HepG2 (cell line): ENCODE results near the gene OPRL1. TPM values are rescaled to one million over a fixed set of nuclear protein-coding genes. Genes with fewer than 3 reads are reported as not detected.
A peak's percentile ranks its signal among the peaks of the same experiment; 100 is the strongest.

Source experiments
- KMT2B ChIP-seq: IDR thresholded peaks from 2 replicates; pipeline ENCODE4 v1.6.1; 2016; ENCODE audit warnings: missing genetic modification reagents, missing compliant biosample characterization
- MED8 ChIP-seq: sonication (generic); formaldehyde crosslinking; IDR thresholded peaks from 2 replicates; pipeline ENCODE4 v1.8.1; 2023; ENCODE audit warnings: mild to moderate bottlenecking, missing genetic modification reagents; ENCODE audit not compliant: insufficient replicate concordance
- PLRG1 ChIP-seq: fragments of 450-650 bp; conservative IDR thresholded peaks from 2 replicates; pipeline ENCODE4 v1.6.1; 2016
- STAG1 ChIP-seq: sonication (generic); formaldehyde crosslinking; IDR thresholded peaks from 2 replicates; pipeline ENCODE4 v1.4.0; 2020; ENCODE audit warnings: missing genetic modification reagents
- ZNF142 ChIP-seq: sonication (generic); formaldehyde crosslinking; IDR thresholded peaks from 2 replicates; pipeline ENCODE4 v1.4.0; 2020; ENCODE audit warnings: missing genetic modification reagents
- ZNF20 ChIP-seq: sonication (generic); formaldehyde crosslinking; IDR thresholded peaks from 2 replicates; pipeline ENCODE4 v1.4.0; 2020; ENCODE audit warnings: mild to moderate bottlenecking, moderate library complexity, missing genetic modification reagents
- ZNF292 ChIP-seq: sonication (generic); formaldehyde crosslinking; IDR thresholded peaks from 2 replicates; pipeline ENCODE4 v1.8.1; 2022; ENCODE audit warnings: mild to moderate bottlenecking, low read depth, missing genetic modification reagents, borderline replicate concordance
- ZNF646 ChIP-seq: sonication (generic); formaldehyde crosslinking; IDR thresholded peaks from 2 replicates; pipeline ENCODE4 v1.9.0; 2021; ENCODE audit warnings: mild to moderate bottlenecking, missing genetic modification reagents
- ZNF687 ChIP-seq: sonication (generic); formaldehyde crosslinking; IDR thresholded peaks from 2 replicates; pipeline ENCODE4 v1.5.1; 2020; ENCODE audit warnings: mild to moderate bottlenecking, missing genetic modification reagents, moderate library complexity
- polyA plus RNA-seq, 8 experiments: library from polyadenylated mRNA; depleted of rRNA in 3 of 8; stranded (reverse) in 7 of 8; unstranded in 1 of 8; fragments of >200 nt; fragmentation: Illumina TruSeq in 4 of 8; extraction: Trizol in 4 of 8; gene quantifications; 2 replicates each; pipeline versions ENCODE4 v1.2.1 to v1.2.3, GENCODE V29; 2011 to 2016; ENCODE audit warnings: low read depth in 4 of 8, missing spikeins in 1 of 8, mixed read lengths in 1 of 8; ENCODE audit not compliant: insufficient read depth in 1 of 8
- total RNA-seq, 5 experiments: library from RNA; depleted of rRNA; stranded (reverse); fragments of >200 nt; fragmentation: Illumina TruSeq; extraction: Trizol; gene quantifications; 2 replicates each; pipeline ENCODE4 v1.2.3, GENCODE V29; 2016; ENCODE audit warnings: low read depth in 1 of 5
- TF ChIP-seq, protein P1 (sequence below): sonication (generic); formaldehyde crosslinking; IDR thresholded peaks from 2 replicates; pipeline ENCODE4 v1.4.0; 2020; ENCODE audit warnings: mild to moderate bottlenecking, missing genetic modification reagents

The OPRL1 gene
- total and polyA plus RNA-seq, 2 of the 13 experiments (the other 11 are each of a cell fraction or from before 2014, with no cell fraction given), result 0.35 to 0.71 TPM

GRCh38 chr20:64119681-64120341 is 39.9 kb downstream of the OPRL1 start (continued):
- peak; percentile 57 for TF ChIP-seq ZNF687 (CRISPR knock-in tag)
- 0 out of 2 replicates have a peak, but pooled peaks have one; percentile 15 for TF ChIP-seq ZNF292 (CRISPR knock-in tag)
- TF ChIP-seq ZNF20, result no peak
- no peak for TF ChIP-seq ZNF142
- TF ChIP-seq PLRG1, result no peak
- no peak for TF ChIP-seq STAG1
- TF ChIP-seq MED8 (CRISPR knock-in tag), result peak; percentile 52
- 0 out of 2 replicates have a peak, but pooled peaks have one; percentile 0 for TF ChIP-seq KMT2B (CRISPR knock-in tag)
- TF ChIP-seq ZNF646 (CRISPR knock-in tag), result no peak
- TF ChIP-seq, protein P1, sequence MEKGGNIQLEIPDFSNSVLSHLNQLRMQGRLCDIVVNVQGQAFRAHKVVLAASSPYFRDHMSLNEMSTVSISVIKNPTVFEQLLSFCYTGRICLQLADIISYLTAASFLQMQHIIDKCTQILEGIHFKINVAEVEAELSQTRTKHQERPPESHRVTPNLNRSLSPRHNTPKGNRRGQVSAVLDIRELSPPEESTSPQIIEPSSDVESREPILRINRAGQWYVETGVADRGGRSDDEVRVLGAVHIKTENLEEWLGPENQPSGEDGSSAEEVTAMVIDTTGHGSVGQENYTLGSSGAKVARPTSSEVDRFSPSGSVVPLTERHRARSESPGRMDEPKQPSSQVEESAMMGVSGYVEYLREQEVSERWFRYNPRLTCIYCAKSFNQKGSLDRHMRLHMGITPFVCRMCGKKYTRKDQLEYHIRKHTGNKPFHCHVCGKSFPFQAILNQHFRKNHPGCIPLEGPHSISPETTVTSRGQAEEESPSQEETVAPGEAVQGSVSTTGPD, result no peak
